ENCODE data around the gene WNK2.

Gene WNK2

DNA sequence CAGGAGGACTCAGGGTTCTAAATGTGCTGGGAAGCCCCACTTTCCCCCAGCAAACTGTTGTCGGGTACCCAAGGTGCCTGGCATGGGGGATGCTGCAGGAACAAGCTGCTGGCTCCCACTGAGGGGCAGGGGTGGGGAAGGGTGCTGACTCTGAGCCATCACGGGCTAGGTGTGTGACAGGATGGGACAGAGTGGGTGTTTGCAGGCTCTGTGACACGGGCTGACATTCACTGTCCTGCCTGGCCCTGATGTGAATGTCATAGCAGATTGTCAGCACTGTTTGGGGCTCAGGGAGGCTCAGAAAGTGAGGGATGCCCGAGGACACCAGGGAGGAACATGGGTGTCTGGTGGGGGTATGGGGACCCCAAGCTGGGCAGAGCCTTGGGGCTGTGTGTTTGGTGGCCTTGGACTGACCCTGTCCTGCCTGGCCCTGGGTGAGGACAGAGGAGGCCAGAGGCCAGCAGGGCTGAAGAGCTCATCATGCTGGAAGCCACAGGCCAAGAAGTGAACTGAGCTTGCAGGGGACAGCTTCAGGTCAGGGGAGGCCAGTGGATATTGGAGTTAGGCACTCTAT is 20.6 kb downstream of the WNK2 start:
- Histone ChIP-seq H2AFZ (ENCODE audit: low read depth) (no peak overlapping the region), H3K9ac (no peak overlapping the region), H3K79me2 (ENCODE audit: insufficient read depth, low read depth) (no peaks in the 10 kb centered on the region; the same call in 1 of the 2 replicates), H3K27me3 (ENCODE audit: insufficient read depth, low read depth) (no peaks in the 10 kb centered on the region), H3K27ac (no peak overlapping the region), H3K4me3 (IDR thresholded peaks at IDR 0.05; ENCODE audit: insufficient read depth, low read depth, low read length) (no peak overlapping the region), H3K4me2 (no peak overlapping the region), H3K36me3 (ENCODE audit: insufficient read depth) (no peaks in the 10 kb centered on the region), H4K20me1 (ENCODE audit: insufficient read depth) (no peaks in the 10 kb centered on the region), H3K4me1 (ENCODE audit: low read depth, poor library complexity, severe bottlenecking) (peaks cover 10% of the 10 kb centered on the region)
- TF ChIP-seq, protein P1, sequence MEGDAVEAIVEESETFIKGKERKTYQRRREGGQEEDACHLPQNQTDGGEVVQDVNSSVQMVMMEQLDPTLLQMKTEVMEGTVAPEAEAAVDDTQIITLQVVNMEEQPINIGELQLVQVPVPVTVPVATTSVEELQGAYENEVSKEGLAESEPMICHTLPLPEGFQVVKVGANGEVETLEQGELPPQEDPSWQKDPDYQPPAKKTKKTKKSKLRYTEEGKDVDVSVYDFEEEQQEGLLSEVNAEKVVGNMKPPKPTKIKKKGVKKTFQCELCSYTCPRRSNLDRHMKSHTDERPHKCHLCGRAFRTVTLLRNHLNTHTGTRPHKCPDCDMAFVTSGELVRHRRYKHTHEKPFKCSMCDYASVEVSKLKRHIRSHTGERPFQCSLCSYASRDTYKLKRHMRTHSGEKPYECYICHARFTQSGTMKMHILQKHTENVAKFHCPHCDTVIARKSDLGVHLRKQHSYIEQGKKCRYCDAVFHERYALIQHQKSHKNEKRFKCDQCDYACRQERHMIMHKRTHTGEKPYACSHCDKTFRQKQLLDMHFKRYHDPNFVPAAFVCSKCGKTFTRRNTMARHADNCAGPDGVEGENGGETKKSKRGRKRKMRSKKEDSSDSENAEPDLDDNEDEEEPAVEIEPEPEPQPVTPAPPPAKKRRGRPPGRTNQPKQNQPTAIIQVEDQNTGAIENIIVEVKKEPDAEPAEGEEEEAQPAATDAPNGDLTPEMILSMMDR (conservative IDR thresholded peaks at IDR 0.05; ENCODE audit: low read depth, low read length), result no peak

DNA sequence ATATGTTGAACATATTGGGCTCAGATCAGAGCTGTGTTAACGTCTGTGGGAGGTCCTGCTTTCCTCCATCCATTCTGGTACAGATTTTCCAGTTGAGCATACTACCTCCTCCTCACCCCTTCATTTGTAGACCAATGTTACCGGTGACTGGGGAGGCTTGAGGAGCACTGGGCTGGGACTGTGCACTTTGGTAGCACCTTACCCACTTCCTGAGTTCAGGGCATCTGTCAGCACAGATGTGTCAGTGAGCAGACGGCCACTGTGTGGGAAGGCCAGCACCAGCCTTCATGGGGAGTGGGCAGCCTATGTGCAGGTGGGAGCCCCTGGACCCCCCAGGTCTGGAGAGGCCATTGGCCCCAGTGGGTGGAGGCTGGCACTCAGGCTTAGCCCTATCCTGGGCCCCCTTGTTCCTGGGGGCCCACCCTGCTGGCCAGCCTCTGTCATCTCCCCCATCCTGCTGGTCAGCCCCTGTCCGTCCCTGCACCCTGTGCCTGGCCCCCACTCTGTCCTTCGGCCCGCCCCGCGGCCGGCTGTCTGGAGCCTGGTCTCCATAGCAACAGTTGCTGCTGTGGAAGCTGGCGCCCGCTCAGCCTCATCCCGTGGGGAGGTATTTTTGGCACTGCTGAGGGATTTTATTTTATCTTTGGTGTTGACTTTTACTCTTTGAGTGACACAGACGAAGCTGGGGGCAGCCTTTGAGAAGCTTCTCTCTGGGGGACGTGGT is 21.3 kb downstream of the WNK2 start:
- Histone ChIP-seq H3K27me3 (ENCODE audit: insufficient read depth, low read depth) (no peaks in the 10 kb centered on the region), H3K4me3 (IDR thresholded peaks at IDR 0.05; ENCODE audit: insufficient read depth, low read depth, low read length) (no peak overlapping the region), H2AFZ (ENCODE audit: low read depth) (no peak overlapping the region), H4K20me1 (ENCODE audit: insufficient read depth) (no peaks in the 10 kb centered on the region), H3K4me2 (no peak overlapping the region), H3K36me3 (ENCODE audit: insufficient read depth) (no peaks in the 10 kb centered on the region), H3K79me2 (ENCODE audit: insufficient read depth, low read depth) (no peaks in the 10 kb centered on the region; the same call in 1 of the 2 replicates), H3K4me1 (ENCODE audit: low read depth, poor library complexity, severe bottlenecking) (peaks cover 10% of the 10 kb centered on the region), H3K9ac (no peak overlapping the region), H3K27ac (no peak overlapping the region)
- TF ChIP-seq, protein P1 (conservative IDR thresholded peaks at IDR 0.05; ENCODE audit: low read depth, low read length), result no peak

DNA sequence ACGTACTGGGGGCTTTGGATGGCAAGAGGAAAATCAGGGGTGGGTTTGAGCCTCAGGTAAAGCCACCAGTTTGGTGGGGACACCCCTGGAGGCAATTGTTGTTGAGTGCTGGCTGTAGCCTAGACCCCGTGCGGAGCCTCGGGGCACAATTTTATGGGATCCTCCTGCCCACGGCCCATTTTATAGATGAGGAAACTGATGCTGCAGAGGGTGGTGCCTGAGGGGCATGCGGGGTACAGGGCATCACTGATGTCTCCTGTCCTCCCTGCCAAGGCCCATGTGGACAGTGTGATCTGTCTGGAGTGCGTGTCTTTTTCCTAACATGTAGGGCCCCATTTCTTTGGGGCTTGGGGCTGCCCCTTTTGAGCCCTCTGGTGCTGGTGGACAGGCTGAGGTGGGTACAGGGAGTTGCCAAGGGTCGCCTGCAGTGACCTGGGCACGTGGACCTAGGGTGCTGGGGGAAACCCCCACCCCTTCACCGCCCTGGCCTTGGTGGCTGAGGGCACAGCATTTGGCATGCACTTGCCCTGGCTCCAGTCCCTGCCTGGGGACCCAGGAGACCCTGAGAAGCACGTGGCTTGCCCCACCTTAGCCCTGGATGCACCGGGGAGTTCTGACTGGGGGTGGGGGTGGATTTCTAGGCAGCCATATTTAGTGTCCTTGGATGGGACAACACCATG is 22.1 kb downstream of the WNK2 start:
- Histone ChIP-seq H3K4me3 (IDR thresholded peaks at IDR 0.05; ENCODE audit: insufficient read depth, low read depth, low read length) (no peak overlapping the region), H3K9ac (no peak overlapping the region), H3K4me2 (no peak overlapping the region), H3K79me2 (ENCODE audit: insufficient read depth, low read depth) (no peaks in the 10 kb centered on the region; the same call in 1 of the 2 replicates), H2AFZ (ENCODE audit: low read depth) (no peak overlapping the region), H3K36me3 (ENCODE audit: insufficient read depth) (no peaks in the 10 kb centered on the region), H3K27ac (no peak overlapping the region), H3K4me1 (ENCODE audit: low read depth, poor library complexity, severe bottlenecking) (peaks cover 10% of the 10 kb centered on the region), H3K27me3 (ENCODE audit: insufficient read depth, low read depth) (no peaks in the 10 kb centered on the region), H4K20me1 (ENCODE audit: insufficient read depth) (no peaks in the 10 kb centered on the region)
- TF ChIP-seq, protein P1 (conservative IDR thresholded peaks at IDR 0.05; ENCODE audit: low read depth, low read length), result no peak

DNA sequence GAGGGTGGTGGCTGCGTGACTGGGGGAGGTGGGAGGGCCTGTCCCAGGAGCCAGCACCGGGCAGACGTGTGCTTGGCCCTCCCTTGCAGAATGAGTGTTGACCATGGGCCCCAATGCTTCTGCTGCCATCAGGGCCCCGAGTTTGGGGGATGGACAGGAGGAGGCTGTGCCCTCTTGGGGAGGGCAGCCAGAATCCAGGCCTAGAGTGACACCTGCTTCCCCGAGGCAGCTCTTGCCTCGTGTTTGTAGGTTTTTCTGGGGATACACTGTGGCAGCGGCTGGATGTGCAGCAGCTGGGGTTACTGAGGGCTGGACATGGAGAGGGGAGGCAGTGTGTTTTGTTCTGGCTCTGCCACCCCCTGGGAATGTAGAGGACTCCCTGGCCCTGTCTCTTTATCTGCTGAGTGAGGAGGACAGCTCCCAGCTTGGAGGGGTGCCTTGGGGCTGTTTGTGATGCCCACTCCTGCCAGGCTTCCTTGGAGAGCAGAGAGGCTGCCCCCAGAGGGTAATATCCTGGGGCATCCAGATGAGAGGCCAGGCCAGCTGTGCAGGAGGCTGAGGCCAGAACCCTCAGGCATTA is 22.7 kb downstream of the WNK2 start:
- TF ChIP-seq, protein P1 (conservative IDR thresholded peaks at IDR 0.05; ENCODE audit: low read depth, low read length), result no peak
- H2AFZ ChIP-seq (ENCODE audit: low read depth), result no peak overlapping the region
- H3K4me2 ChIP-seq, result no peak overlapping the region
- H3K36me3 ChIP-seq (ENCODE audit: insufficient read depth), result no peaks in the 10 kb centered on the region
- H3K9ac ChIP-seq, result no peak overlapping the region
- H3K27ac ChIP-seq, result no peak overlapping the region
- H3K27me3 ChIP-seq (ENCODE audit: insufficient read depth, low read depth), result no peaks in the 10 kb centered on the region
- H3K79me2 ChIP-seq (ENCODE audit: insufficient read depth, low read depth), result no peaks in the 10 kb centered on the region
- H3K4me1 ChIP-seq (ENCODE audit: low read depth, poor library complexity, severe bottlenecking), result peaks cover 10% of the 10 kb centered on the region
- H3K4me3 ChIP-seq (IDR thresholded peaks at IDR 0.05; ENCODE audit: insufficient read depth, low read depth, low read length), result no peak overlapping the region
- H4K20me1 ChIP-seq (ENCODE audit: insufficient read depth), result no peaks in the 10 kb centered on the region

All from KMS-11 (cell line).